RWPE2 (cell line): ENCODE data around the gene ZNF428.
"Not testable (repeated sequence)": the region's sequence is repeated elsewhere in the genome, so short reads cannot be mapped to it uniquely, and the experiment has no call there.

Source experiments
- ATAC-seq: fragments of 200-7000 bp; cut with Tn5 transposase; 3 replicates; pipeline ENCODE4 v1.9.1; 2021; ENCODE audit warnings: low read depth
- DNase-seq: peaks from one replicate; pipeline ENCODE4 v3.0.0-alpha.2; 2020; ENCODE audit warnings: low spot score
- H3K27ac ChIP-seq: fragments of 450-650 bp; 2 replicates; pipeline ENCODE4 v1.5.1; 2017; ENCODE audit warnings: mild to moderate bottlenecking; ENCODE audit not compliant: poor library complexity, severe bottlenecking
- H3K27me3 ChIP-seq: fragments of 250-450 bp; sonication (Bioruptor Pico); 2 replicates; pipeline ENCODE4 v1.5.1; 2021; ENCODE audit warnings: mild to moderate bottlenecking, moderate library complexity; ENCODE audit not compliant: insufficient read depth, poor library complexity, severe bottlenecking
- H3K36me3 ChIP-seq: fragments of 250-450 bp; sonication (Bioruptor Pico); 2 replicates; pipeline ENCODE4 v1.5.1; 2020; ENCODE audit warnings: low read depth, mild to moderate bottlenecking, moderate library complexity
- H3K4me1 ChIP-seq: fragments of 250-450 bp; sonication (Bioruptor Pico); 2 replicates; pipeline ENCODE4 v1.5.1; 2021; ENCODE audit warnings: mild to moderate bottlenecking, moderate library complexity; ENCODE audit not compliant: insufficient read depth, poor library complexity, severe bottlenecking
- H3K4me3 ChIP-seq: fragments of 250-450 bp; sonication (Bioruptor Pico); 2 replicates; pipeline ENCODE4 v1.5.1; 2021; ENCODE audit warnings: mild to moderate bottlenecking, moderate library complexity; ENCODE audit not compliant: severe bottlenecking
- H3K9me3 ChIP-seq: fragments of 250-450 bp; sonication (Bioruptor Pico); 2 replicates; pipeline ENCODE4 v1.5.1; 2021; ENCODE audit warnings: mild to moderate bottlenecking, moderate library complexity; ENCODE audit not compliant: severe bottlenecking
- CTCF ChIP-seq: fragments of 450-650 bp; IDR thresholded peaks from one replicate; pipeline ENCODE4 v1.5.1; 2017; ENCODE audit warnings: mild to moderate bottlenecking, moderate library complexity; ENCODE audit not compliant: poor library complexity, severe bottlenecking

The ZNF428 gene

DNA sequence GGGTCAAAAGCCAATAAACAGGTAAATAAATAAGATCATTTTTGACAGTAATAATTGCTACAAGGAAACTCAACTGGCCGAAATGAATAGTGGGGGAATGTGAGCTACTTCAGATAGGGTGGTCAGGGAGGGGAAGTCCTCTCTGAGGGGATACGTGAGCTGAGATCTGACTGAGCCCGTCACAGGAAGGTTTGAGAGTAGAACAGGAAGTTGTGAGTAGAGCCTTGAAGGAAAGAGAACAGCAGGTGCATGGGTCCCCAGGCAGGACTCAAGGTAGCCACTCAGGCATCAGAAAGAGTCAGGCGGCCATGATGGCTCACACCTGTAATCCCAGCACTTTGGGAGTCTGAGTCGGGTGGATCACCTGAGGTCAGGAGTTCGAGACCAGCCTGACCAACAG lies 29.8 kb downstream of the ZNF428 start:
- Histone ChIP-seq H3K4me1 (no peaks in the 10 kb centered on the region), H3K27me3 (no peaks in the 10 kb centered on the region), H3K27ac (no peak overlapping the region), H3K9me3 (no peaks in the 10 kb centered on the region), H3K4me3 (no peak overlapping the region), H3K36me3 (peaks cover 21% of the 10 kb centered on the region)
- ATAC-seq: no peak
- DNase-seq: no peak
- TF ChIP-seq CTCF: no peak

- Histone ChIP-seq H3K36me3 (peaks cover 17% of the 10 kb centered on the region), H3K9me3 (no peaks in the 10 kb centered on the region), H3K4me3 (no peak overlapping the region), H3K4me1 (no peaks in the 10 kb centered on the region), H3K27me3 (no peaks in the 10 kb centered on the region), H3K27ac (no peak overlapping the region)
- no peak for DNase-seq
- no peak for ATAC-seq
- TF ChIP-seq CTCF: no peak
These were observed 30.2 kb downstream of the ZNF428 start for GRCh38 chr19:43589277-43589676.

DNA sequence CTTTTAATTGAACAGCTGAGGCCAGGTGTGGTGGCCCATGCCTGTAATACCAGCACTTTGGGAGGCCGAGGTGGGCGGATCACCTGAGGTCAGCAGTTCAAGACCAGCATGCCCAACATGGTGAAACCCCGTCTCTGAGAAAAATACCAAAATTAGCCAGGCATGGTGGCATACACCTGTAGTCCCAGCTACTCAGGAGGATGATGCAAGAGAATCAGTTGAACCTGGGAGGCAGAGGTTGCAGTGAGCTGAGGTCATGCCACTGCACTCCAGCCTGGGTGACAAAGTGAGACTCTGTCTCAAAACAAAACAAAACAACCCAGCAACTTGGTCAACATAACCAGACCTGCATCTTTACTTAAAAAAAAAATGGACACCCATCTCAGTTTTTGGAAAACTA lies 32.4 kb downstream of the ZNF428 start:
- ATAC-seq, H3K4me1 ChIP-seq, DNase-seq, H3K4me3 ChIP-seq, H3K27me3 ChIP-seq, H3K9me3 ChIP-seq, H3K27ac ChIP-seq, H3K36me3 ChIP-seq: not testable (repeated sequence)

- Histone ChIP-seq H3K4me3 (no peak overlapping the region), H3K27ac (no peak overlapping the region), H3K9me3 (no peaks in the 10 kb centered on the region), H3K36me3 (no peaks in the 10 kb centered on the region), H3K4me1 (no peaks in the 10 kb centered on the region), H3K27me3 (no peaks in the 10 kb centered on the region)
- no peak for TF ChIP-seq CTCF
- ATAC-seq: no peak
- DNase-seq: no peak
These were observed 33.1 kb downstream of the ZNF428 start for GRCh38 chr19:43586346-43586745.

- no peak for TF ChIP-seq CTCF
- H3K27ac ChIP-seq: no peak overlapping the region
- H3K9me3 ChIP-seq: no peaks in the 10 kb centered on the region
- no peaks in the 10 kb centered on the region for H3K4me1 ChIP-seq
- H3K27me3 ChIP-seq: no peaks in the 10 kb centered on the region
- no peak for ATAC-seq
- no peak for DNase-seq
- no peaks in the 10 kb centered on the region for H3K36me3 ChIP-seq
- no peak overlapping the region for H3K4me3 ChIP-seq
These were observed 34.9 kb downstream of the ZNF428 start for GRCh38 chr19:43584484-43584883.
